ENCODE measurements around the gene NAA10.

Gene NAA10

GRCh38 chrX:153927672-153927921, 7.2 kb downstream of the NAA10 start:
- H3K27me3 ChIP-seq (replicated peaks; ENCODE audit: control insufficient read depth, insufficient read depth, low read length) = no peaks in the 10 kb centered on the region
- H3K4me3 ChIP-seq (replicated peaks; ENCODE audit: low read depth, low read length) = peak overlapping the region; percentile 79
- no peak for DNase-seq (ENCODE audit: extremely low read depth, insufficient read length)
- TF ChIP-seq CTCF (IDR thresholded peaks at IDR 0.05; ENCODE audit: insufficient read depth, low read length, poor library complexity, severe bottlenecking) = no peak
- peaks cover 4% of the 10 kb centered on the region for H3K36me3 ChIP-seq (ENCODE audit: control insufficient read depth, insufficient read depth, low read length)

- no peaks in the 10 kb centered on the region for H3K27me3 ChIP-seq (replicated peaks; ENCODE audit: control insufficient read depth, insufficient read depth, low read length)
- peak; percentile 84 for DNase-seq (ENCODE audit: extremely low read depth, insufficient read length)
- H3K4me3 ChIP-seq (replicated peaks; ENCODE audit: low read depth, low read length) = peak overlapping the region; percentile 79
- TF ChIP-seq CTCF (IDR thresholded peaks at IDR 0.05; ENCODE audit: insufficient read depth, low read length, poor library complexity, severe bottlenecking) = peak; percentile 6
- H3K36me3 ChIP-seq (ENCODE audit: control insufficient read depth, insufficient read depth, low read length) = peaks cover 4% of the 10 kb centered on the region
Observed at GRCh38 chrX:153926858-153927671, 7.8 kb downstream of the NAA10 start.

GRCh38 chrX:153926552-153926857, 8.3 kb downstream of the NAA10 start:
- peak overlapping the region; percentile 79 for H3K4me3 ChIP-seq (replicated peaks; ENCODE audit: low read depth, low read length)
- peaks cover 2% of the 10 kb centered on the region for H3K36me3 ChIP-seq (ENCODE audit: control insufficient read depth, insufficient read depth, low read length)
- TF ChIP-seq CTCF (IDR thresholded peaks at IDR 0.05; ENCODE audit: insufficient read depth, low read length, poor library complexity, severe bottlenecking) = no peak
- DNase-seq (ENCODE audit: extremely low read depth, insufficient read length) = no peak
- H3K27me3 ChIP-seq (replicated peaks; ENCODE audit: control insufficient read depth, insufficient read depth, low read length) = no peaks in the 10 kb centered on the region

GRCh38 chrX:153925739-153926551, 8.9 kb downstream of the NAA10 start, which contains the start of gene ARHGAP4:
ARHGAP4 (minus strand) TSS chrX:153926264; CDS start chrX:153926202, 62 bp downstream.
- Histone ChIP-seq H3K36me3 (ENCODE audit: control insufficient read depth, insufficient read depth, low read length) (peaks cover 2% of the 10 kb centered on the region), H3K4me3 (replicated peaks; ENCODE audit: low read depth, low read length) (peak within 1 kb of the TSS; percentile 79), H3K27me3 (replicated peaks; ENCODE audit: control insufficient read depth, insufficient read depth, low read length) (no peaks in the 10 kb centered on the region)
- TF ChIP-seq CTCF (IDR thresholded peaks at IDR 0.05; ENCODE audit: insufficient read depth, low read length, poor library complexity, severe bottlenecking) = no peak
- DNase-seq (ENCODE audit: extremely low read depth, insufficient read length) = peak; percentile 75

- DNase-seq (ENCODE audit: extremely low read depth, insufficient read length) = no peak
- Histone ChIP-seq H3K36me3 (ENCODE audit: control insufficient read depth, insufficient read depth, low read length) (peaks cover 8% of the 10 kb centered on the region), H3K4me3 (replicated peaks; ENCODE audit: low read depth, low read length) (peak overlapping the region; percentile 79), H3K27me3 (replicated peaks; ENCODE audit: control insufficient read depth, insufficient read depth, low read length) (no peaks in the 10 kb centered on the region)
- TF ChIP-seq CTCF (IDR thresholded peaks at IDR 0.05; ENCODE audit: insufficient read depth, low read length, poor library complexity, severe bottlenecking) = no peak
Observed at GRCh38 chrX:153925387-153925738, 9.5 kb downstream of the NAA10 start.

All from GM06990 (cell line).